Measurements from ENCODE around the gene KDM4B. TPM values are rescaled to one million over a fixed set of nuclear protein-coding genes. Genes with fewer than 3 reads are reported as not detected.
"Not testable (repeated sequence)": the region's sequence is repeated elsewhere in the genome, so short reads cannot be mapped to it uniquely, and the experiment has no call there.

Gene KDM4B
- total RNA-seq, 1 donor from 2014 or later: 38.9 TPM

- intact Hi-C loops (cut with micrococcal nuclease): no loop called here
- peaks cover 43% of the 10 kb centered on the region for H3K4me1 Mint-ChIP-seq (ENCODE audit: low read depth)
- no peak for DNase-seq (ENCODE audit: low spot score)
- peak overlapping the region; percentile 76 for H3K27ac Mint-ChIP-seq
- H3K4me3 Mint-ChIP-seq: peak overlapping the region; percentile 94
- no peaks in the 10 kb centered on the region for H3K27me3 Mint-ChIP-seq (ENCODE audit: insufficient read depth)
- no peaks in the 10 kb centered on the region for H3K9me3 Mint-ChIP-seq
- H3K36me3 Mint-ChIP-seq (ENCODE audit: low read depth): peaks cover 16% of the 10 kb centered on the region
These were observed 1.9 kb downstream of the KDM4B start for GRCh38 chr19:4970558-4971423.

DNA sequence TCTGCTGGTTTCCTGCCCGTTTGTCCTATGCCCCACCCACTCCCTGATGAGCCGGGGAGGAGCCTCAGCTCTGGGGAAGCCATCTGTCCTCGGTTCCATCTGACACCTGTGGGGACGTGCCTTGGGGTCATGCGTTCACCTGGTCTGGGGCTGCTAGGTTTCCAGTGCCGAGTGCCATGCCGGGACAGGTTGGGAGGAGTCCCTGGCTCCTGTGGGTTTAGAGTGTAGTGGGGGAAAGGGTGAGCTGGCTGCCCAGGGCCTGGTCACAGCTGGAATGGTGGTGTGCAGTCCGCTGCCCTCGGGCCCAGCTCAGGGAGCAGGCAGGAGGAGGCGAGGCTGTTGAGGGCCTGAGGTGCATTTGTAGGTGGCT is 2.5 kb downstream of the KDM4B start:
- H3K4me1 Mint-ChIP-seq (ENCODE audit: low read depth): peaks cover 43% of the 10 kb centered on the region
- H3K4me3 Mint-ChIP-seq: peak overlapping the region; percentile 94
- peak overlapping the region; percentile 76 for H3K27ac Mint-ChIP-seq

GRCh38 chr19:4971816-4972495 is 3.0 kb downstream of the KDM4B start:
- DNase-seq (ENCODE audit: low spot score): no peak
- peaks cover 13% of the 10 kb centered on the region for H3K36me3 Mint-ChIP-seq (ENCODE audit: low read depth)
- no peaks in the 10 kb centered on the region for H3K27me3 Mint-ChIP-seq (ENCODE audit: insufficient read depth)
- H3K4me3 Mint-ChIP-seq: peak overlapping the region; percentile 94
- H3K4me1 Mint-ChIP-seq (ENCODE audit: low read depth): peaks cover 41% of the 10 kb centered on the region
- H3K9me3 Mint-ChIP-seq: no peaks in the 10 kb centered on the region
- intact Hi-C loops (cut with micrococcal nuclease): no loop called here
- H3K27ac Mint-ChIP-seq: peak overlapping the region; percentile 76

More for the DNA sequence above, 2.5 kb downstream of the KDM4B start:
- H3K27me3 Mint-ChIP-seq (ENCODE audit: insufficient read depth): no peaks in the 10 kb centered on the region
- intact Hi-C loops (cut with micrococcal nuclease): no loop called here
- no peaks in the 10 kb centered on the region for H3K9me3 Mint-ChIP-seq
- peaks cover 11% of the 10 kb centered on the region for H3K36me3 Mint-ChIP-seq (ENCODE audit: low read depth)
- peak; percentile 37 for DNase-seq (ENCODE audit: low spot score)

- peak overlapping the region; percentile 63 for H3K4me3 Mint-ChIP-seq
- H3K9me3 Mint-ChIP-seq: no peaks in the 10 kb centered on the region
- DNase-seq (ENCODE audit: low spot score): no peak
- peaks cover 16% of the 10 kb centered on the region for H3K36me3 Mint-ChIP-seq (ENCODE audit: low read depth)
- intact Hi-C loops (cut with micrococcal nuclease): no loop called here
- no peaks in the 10 kb centered on the region for H3K27me3 Mint-ChIP-seq (ENCODE audit: insufficient read depth)
- no peak overlapping the region for H3K27ac Mint-ChIP-seq
- H3K4me1 Mint-ChIP-seq (ENCODE audit: low read depth): peaks cover 36% of the 10 kb centered on the region
These were observed 3.8 kb downstream of the KDM4B start for GRCh38 chr19:4972509-4973230.

DNA sequence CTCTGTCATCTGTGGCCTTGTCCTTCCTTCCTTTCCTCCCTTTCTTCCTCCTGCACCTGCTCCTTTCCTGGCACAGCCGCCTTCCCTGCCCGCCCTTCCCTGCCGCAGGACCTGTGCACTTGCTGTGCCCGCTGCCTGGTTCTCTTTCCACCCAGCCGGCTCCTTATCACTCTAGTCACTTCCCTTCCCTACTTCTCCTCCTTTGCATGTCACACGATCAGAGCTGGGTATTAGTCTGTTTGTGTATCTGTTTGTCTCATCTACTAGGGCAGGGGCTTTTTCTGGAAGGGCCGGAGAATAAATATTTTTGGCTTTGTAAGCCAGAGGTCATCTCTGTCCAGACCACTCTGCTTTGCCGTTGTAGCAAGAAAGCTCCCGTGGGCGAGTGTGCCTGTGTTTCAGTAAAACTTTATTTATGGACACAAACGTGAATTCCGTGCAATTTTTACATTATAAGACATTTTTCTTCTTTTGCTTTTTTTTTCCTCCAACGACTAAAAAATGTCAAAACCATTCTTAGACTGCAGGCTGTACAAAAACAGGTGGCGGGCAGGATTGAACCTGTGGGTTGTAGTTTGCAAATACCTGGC is 6.1 kb downstream of the KDM4B start:
- DNase-seq (ENCODE audit: low spot score): no peak
- H3K27ac Mint-ChIP-seq: no peak overlapping the region
- no peak overlapping the region for H3K4me3 Mint-ChIP-seq
- H3K4me1 Mint-ChIP-seq (ENCODE audit: low read depth): peaks cover 22% of the 10 kb centered on the region
- intact Hi-C loops (cut with micrococcal nuclease): no loop called here
- no peaks in the 10 kb centered on the region for H3K9me3 Mint-ChIP-seq
- H3K36me3 Mint-ChIP-seq (ENCODE audit: low read depth): peaks cover 16% of the 10 kb centered on the region
- no peaks in the 10 kb centered on the region for H3K27me3 Mint-ChIP-seq (ENCODE audit: insufficient read depth)

- H3K9me3 Mint-ChIP-seq; H3K27ac Mint-ChIP-seq; H3K4me3 Mint-ChIP-seq; H3K27me3 Mint-ChIP-seq (ENCODE audit: insufficient read depth); intact Hi-C loops (cut with micrococcal nuclease); DNase-seq (ENCODE audit: low spot score): not testable (repeated sequence)
- Mint-ChIP-seq H3K4me1 (ENCODE audit: low read depth) (peaks cover 16% of the 10 kb centered on the region), H3K36me3 (ENCODE audit: low read depth) (peaks cover 16% of the 10 kb centered on the region)
These were observed 6.7 kb downstream of the KDM4B start for GRCh38 chr19:4975601-4976000.

GRCh38 chr19:4976401-4977298 is 7.7 kb downstream of the KDM4B start:
- no peaks in the 10 kb centered on the region for H3K27me3 Mint-ChIP-seq (ENCODE audit: insufficient read depth)
- peaks cover 5% of the 10 kb centered on the region for H3K4me1 Mint-ChIP-seq (ENCODE audit: low read depth)
- H3K9me3 Mint-ChIP-seq: no peaks in the 10 kb centered on the region
- no peak overlapping the region for H3K4me3 Mint-ChIP-seq
- intact Hi-C loops (cut with micrococcal nuclease): no loop called here
- H3K36me3 Mint-ChIP-seq (ENCODE audit: low read depth): peaks cover 11% of the 10 kb centered on the region
- H3K27ac Mint-ChIP-seq: peak overlapping the region; percentile 40
- DNase-seq (ENCODE audit: low spot score): no peak

- no peak for DNase-seq (ENCODE audit: low spot score)
- H3K4me1 Mint-ChIP-seq (ENCODE audit: low read depth): no peaks in the 10 kb centered on the region
- no peak overlapping the region for H3K4me3 Mint-ChIP-seq
- H3K27ac Mint-ChIP-seq: no peak overlapping the region
- H3K36me3 Mint-ChIP-seq (ENCODE audit: low read depth): peaks cover 11% of the 10 kb centered on the region
- intact Hi-C loops (cut with micrococcal nuclease): no loop called here
- no peaks in the 10 kb centered on the region for H3K27me3 Mint-ChIP-seq (ENCODE audit: insufficient read depth)
- no peaks in the 10 kb centered on the region for H3K9me3 Mint-ChIP-seq
These were observed 8.6 kb downstream of the KDM4B start for GRCh38 chr19:4977299-4978174.

DNA sequence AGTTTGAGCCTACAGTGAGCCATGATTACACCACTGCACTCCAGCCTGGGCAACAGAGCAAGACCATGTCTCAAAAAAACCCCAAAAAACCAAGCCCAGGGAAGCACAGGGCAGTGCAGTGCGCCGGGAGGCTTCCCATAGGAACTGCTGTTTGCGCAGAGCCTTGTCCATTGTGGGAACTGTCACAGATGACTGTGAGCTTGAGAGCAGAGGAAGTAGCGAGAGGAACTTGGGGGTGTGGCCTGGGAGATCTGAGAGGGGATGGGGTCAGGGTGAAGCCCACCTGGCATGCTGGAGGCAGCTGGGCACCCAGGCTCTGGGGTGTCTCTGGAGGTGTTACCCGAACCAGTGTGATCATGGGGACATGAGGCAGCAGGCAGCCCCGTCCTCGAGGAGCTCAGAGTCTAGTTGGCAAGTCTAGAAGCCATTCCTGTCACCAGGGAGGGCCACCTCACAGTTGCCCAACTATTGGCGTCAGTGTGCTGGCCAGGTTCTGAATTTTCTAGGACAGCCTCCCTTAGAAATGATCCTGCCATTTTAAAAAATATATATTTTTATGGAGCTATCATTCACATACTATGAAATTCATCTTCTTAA is 10.4 kb downstream of the KDM4B start:
- intact Hi-C loops (cut with micrococcal nuclease): no loop called here
- H3K27ac Mint-ChIP-seq: no peak overlapping the region
- H3K4me1 Mint-ChIP-seq (ENCODE audit: low read depth): no peaks in the 10 kb centered on the region

DNA sequence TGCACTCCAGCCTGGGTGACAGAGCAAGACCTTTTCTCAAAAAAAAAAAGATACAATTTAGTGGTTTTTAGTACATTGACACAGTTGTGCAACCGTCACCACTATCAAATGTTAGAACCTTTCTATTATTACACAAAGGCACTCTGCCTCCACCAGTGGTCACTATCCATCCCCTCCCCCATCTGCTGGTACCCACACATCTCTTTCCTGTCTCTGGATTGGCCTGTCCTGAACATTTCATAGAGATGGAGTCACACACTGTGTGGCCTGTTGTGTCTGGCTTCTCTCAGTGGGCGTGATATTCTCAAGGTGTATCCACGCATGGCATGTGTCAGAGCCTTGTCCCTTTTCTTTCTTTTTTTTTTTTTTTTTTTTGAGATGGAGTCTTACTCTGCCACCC is 11.2 kb downstream of the KDM4B start:
- H3K4me3 Mint-ChIP-seq: no peak overlapping the region
- intact Hi-C loops (cut with micrococcal nuclease): no loop called here
- H3K27ac Mint-ChIP-seq: no peak overlapping the region
- H3K27me3 Mint-ChIP-seq (ENCODE audit: insufficient read depth): no peaks in the 10 kb centered on the region
- peaks cover 6% of the 10 kb centered on the region for H3K36me3 Mint-ChIP-seq (ENCODE audit: low read depth)
- no peak for DNase-seq (ENCODE audit: low spot score)
- no peaks in the 10 kb centered on the region for H3K4me1 Mint-ChIP-seq (ENCODE audit: low read depth)
- no peaks in the 10 kb centered on the region for H3K9me3 Mint-ChIP-seq

More for the DNA sequence above, 10.4 kb downstream of the KDM4B start:
- no peak overlapping the region for H3K4me3 Mint-ChIP-seq
- peaks cover 9% of the 10 kb centered on the region for H3K36me3 Mint-ChIP-seq (ENCODE audit: low read depth)
- H3K27me3 Mint-ChIP-seq (ENCODE audit: insufficient read depth): no peaks in the 10 kb centered on the region
- DNase-seq (ENCODE audit: low spot score): no peak
- H3K9me3 Mint-ChIP-seq: no peaks in the 10 kb centered on the region

All from activated T-helper 1 cell treated with anti-CD3 and anti-CD28 coated beads, Interleukin-12 subunit alpha, Interleukin-12 subunit beta, Interleukin-2, Interleukin-4 antibody, amounts not matched to agents 30 ng/mL and 10 ng/mL and 1 ng/mL, durations not matched to agents 14 hours and 24 hours and 36 hours (primary cell).